NCI-H2227 (cell line): ENCODE data around the gene WFDC12.

ENCODE experiments used
- DNase-seq: peaks from one replicate; lab custom pipeline; 2025; ENCODE audit not compliant: unreplicated experiment; lab: John Stamatoyannopoulos, UW

Gene WFDC12

DNA sequence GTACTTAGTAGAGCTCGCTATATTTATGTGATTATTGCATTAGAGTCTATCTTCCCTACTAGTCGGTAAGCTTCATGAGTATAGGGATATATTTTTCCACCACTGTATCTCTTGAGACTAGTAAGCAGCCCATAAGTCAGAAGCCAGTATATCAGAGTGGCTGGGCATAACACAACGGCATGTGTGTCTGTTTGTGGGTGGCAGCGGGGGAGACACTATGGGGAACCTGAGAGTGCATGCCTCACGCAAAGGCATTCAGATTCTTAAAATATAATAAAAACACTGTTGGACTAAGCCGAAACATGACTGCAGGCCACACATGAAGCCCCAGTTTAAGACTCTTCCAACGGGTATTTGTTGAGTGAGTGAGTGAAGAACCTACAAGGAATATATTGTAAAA is 31.4 kb downstream of the WFDC12 start:
- DNase-seq, result no peak

DNA sequence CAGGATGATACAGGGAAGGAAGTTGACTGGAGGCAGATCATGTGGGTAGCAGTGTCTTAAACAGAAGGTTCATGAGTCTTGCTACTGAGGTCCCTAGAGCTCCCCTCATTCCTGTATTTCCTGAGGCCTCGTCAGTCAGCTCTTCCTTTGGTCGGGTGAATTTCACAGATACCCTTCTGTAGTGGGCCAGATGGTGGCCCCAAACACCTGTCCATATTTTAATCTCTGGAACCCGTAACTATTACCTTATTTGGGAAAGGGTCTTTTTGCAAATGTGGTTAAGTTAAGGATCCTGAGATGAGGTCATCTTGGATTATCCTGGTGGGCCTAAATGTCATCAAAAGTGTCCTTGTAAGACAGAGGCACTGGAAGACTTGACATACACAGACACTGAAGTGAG is 32.9 kb downstream of the WFDC12 start:
- DNase-seq, result no peak

- no peak for DNase-seq
Measured at GRCh38 chr20:45090481-45090880, 33.8 kb downstream of the WFDC12 start.

GRCh38 chr20:45088247-45088646 is 36.0 kb downstream of the WFDC12 start:
- DNase-seq, result no peak

DNA sequence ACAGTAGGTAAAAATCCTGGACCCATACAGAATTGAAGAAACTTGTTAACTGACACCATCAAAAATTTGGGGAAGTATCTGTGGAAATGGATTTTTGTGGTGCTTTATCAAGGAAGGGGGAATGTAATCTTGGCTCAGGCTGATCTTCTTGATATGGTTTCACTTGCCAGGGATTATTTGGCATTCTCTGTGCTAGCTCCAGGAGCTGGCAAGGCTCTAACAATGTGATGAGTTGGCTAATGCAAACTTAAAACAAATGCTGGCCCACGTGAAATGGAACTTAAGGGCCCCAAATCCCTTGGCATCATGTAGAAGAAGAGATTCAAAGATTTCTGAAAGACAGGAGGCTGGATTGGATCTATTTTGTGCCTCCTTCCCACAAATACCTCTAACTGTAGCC is 36.5 kb downstream of the WFDC12 start:
- no peak for DNase-seq

DNA sequence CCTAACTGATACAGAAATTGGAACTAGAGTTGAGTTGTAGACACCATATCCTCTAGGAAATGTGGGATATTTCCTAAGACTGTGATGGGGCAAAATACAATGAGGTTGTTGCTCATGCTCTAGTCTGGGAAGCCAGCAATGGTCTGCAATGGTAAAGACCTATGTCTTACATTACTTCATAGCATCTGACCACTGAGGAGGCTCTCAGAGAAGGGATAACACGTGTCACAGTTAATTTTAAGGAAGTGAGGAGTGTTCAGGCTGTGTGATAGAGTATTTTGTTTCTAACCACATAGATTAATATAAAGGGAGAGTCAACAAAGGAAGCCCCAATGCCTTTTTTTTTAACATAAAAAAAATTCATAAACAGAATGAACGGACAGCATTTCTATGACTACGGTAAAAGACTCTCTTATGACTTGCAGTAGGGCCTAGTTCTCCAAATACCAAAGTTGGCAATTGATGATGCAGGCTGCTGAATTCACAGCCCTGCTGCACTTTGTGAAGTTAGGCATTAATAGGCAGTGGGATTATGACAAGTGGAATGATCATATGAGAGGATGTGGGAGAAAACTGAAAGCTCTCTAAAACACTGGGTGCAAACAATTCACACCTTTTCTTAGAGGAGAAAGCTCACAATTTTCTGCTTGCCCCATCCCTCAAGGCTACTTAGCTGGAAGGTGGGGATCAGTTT is 37.0 kb downstream of the WFDC12 start:
- DNase-seq, result no peak

GRCh38 chr20:45085867-45086266 is 38.4 kb downstream of the WFDC12 start:
- DNase-seq, result no peak

GRCh38 chr20:45085289-45085688 is 39.0 kb downstream of the WFDC12 start:
- no peak for DNase-seq

DNA sequence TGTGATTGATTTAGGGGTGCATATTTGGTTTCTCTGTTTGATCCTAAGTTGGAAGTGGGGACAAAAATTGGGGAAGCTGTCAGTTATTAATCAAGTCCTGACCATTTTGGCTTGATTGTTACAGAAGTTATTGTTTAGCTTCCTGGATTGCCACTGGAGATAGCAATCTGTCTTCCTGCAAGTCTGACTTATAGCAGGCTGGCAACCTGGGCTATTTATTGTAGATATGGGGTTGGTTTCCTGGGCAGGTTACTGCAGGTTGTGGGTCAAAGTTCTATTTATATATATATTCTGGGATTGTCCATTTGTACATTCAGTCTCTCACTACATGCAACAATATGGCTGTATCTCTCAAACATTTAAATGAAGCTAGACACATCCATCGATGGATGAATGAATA is 41.1 kb downstream of the WFDC12 start:
- no peak for DNase-seq

GRCh38 chr20:45082468-45082867 is 41.8 kb downstream of the WFDC12 start:
- DNase-seq, result no peak

- no peak for DNase-seq
Measured at GRCh38 chr20:45080867-45081624, 43.2 kb downstream of the WFDC12 start.

- no peak for DNase-seq
Measured at GRCh38 chr20:45077559-45077958, 46.7 kb downstream of the WFDC12 start.
